ENCODE measurements around the gene FILIP1L.

FILIP1L gene

GRCh38 chr3:99970198-99970597, 144.1 kb downstream of the FILIP1L start:
- peaks cover 0 to 63% (median 24%) of the 10 kb centered on the region in 4 donors for H3K4me1 ChIP-seq
- H3K4me3 ChIP-seq = no peak overlapping the region
- no peaks in the 10 kb centered on the region for H3K27me3 ChIP-seq
- H3K9me3 ChIP-seq = no peaks in the 10 kb centered on the region
- no peak for DNase-seq
- no peak overlapping the region for H3K27ac ChIP-seq
- TF ChIP-seq CTCF (IDR thresholded peaks at IDR 0.05) = no peak
- H3K36me3 ChIP-seq = no peaks in the 10 kb centered on the region
- intact Hi-C loops (cut with DNase I; ENCODE audit: low total_unique reads) = no loop called here

GRCh38 chr3:99969136-99969535, 145.2 kb downstream of the FILIP1L start:
- Histone ChIP-seq H3K4me1 (peaks cover 0 to 65% (median 26%) of the 10 kb centered on the region in 4 donors), H3K9me3 (no peaks in the 10 kb centered on the region), H3K27me3 (no peaks in the 10 kb centered on the region), H3K4me3 (no peak overlapping the region), H3K27ac (no peak overlapping the region), H3K36me3 (no peaks in the 10 kb centered on the region)
- intact Hi-C loops (cut with DNase I; ENCODE audit: low total_unique reads) = no loop called here
- no peak for DNase-seq
- TF ChIP-seq CTCF (IDR thresholded peaks at IDR 0.05) = no peak

- Histone ChIP-seq H3K4me1 (peaks cover 0 to 64% (median 24%) of the 10 kb centered on the region in 4 donors), H3K4me3 (no peak overlapping the region), H3K27me3 (no peaks in the 10 kb centered on the region), H3K27ac (peak overlapping the region; percentile 81 to 83), H3K9me3 (no peaks in the 10 kb centered on the region), H3K36me3 (no peaks in the 10 kb centered on the region)
- intact Hi-C loops (cut with DNase I; ENCODE audit: low total_unique reads) = no loop called here
- DNase-seq = no peak
- no peak for TF ChIP-seq CTCF (IDR thresholded peaks at IDR 0.05)
These were observed 146.5 kb downstream of the FILIP1L start for GRCh38 chr3:99967796-99968195.

- peak in 1 of 2 donors; percentile 39 for DNase-seq
- intact Hi-C loops (cut with DNase I; ENCODE audit: low total_unique reads) = no loop called here
- no peaks in the 10 kb centered on the region for H3K27me3 ChIP-seq
- no peaks in the 10 kb centered on the region for H3K36me3 ChIP-seq
- no peak for TF ChIP-seq CTCF (IDR thresholded peaks at IDR 0.05)
- H3K27ac ChIP-seq = peak overlapping the region; percentile 81 to 83
- H3K4me3 ChIP-seq = peak overlapping the region; percentile 7 to 17
- no peaks in the 10 kb centered on the region for H3K9me3 ChIP-seq
- peaks cover 0 to 62% (median 20%) of the 10 kb centered on the region in 4 donors for H3K4me1 ChIP-seq
These were observed 147.5 kb downstream of the FILIP1L start for GRCh38 chr3:99966662-99967416.

GRCh38 chr3:99965681-99966408, 148.5 kb downstream of the FILIP1L start:
- intact Hi-C loops (cut with DNase I; ENCODE audit: low total_unique reads) = no loop called here
- Histone ChIP-seq H3K4me1 (peaks cover 0 to 69% (median 26%) of the 10 kb centered on the region in 4 donors), H3K4me3 (no peak overlapping the region), H3K27me3 (no peaks in the 10 kb centered on the region), H3K9me3 (no peaks in the 10 kb centered on the region), H3K36me3 (no peaks in the 10 kb centered on the region), H3K27ac (peak overlapping the region; percentile 81 to 83)
- DNase-seq = no peak
- no peak for TF ChIP-seq CTCF (IDR thresholded peaks at IDR 0.05)
